HCT116 (cell line): ENCODE data around the gene SDF2.

ENCODE experiments used
- EZH2 ChIP-seq: fragments of 200-600 bp; sonication (generic); IDR thresholded peaks from 2 replicates; pipeline ENCODE4 v1.6.1; 2017; ENCODE audit warnings: antibody characterized with exemption, mixed run types
- JUND ChIP-seq: IDR thresholded peaks from 2 replicates; pipeline ENCODE4 v1.6.1; 2012
- POLR2A ChIP-seq: IDR thresholded peaks from 2 replicates; pipeline ENCODE4 v1.7.0; 2011; ENCODE audit warnings: borderline replicate concordance; ENCODE audit not compliant: insufficient read depth, insufficient read length; ENCODE audit errors: extremely low read depth
- TF ChIP-seq, protein P1 (sequence below), 3 experiments: fragments of 200-600 bp in 1 of 3; sonication (generic) in 1 of 3; IDR thresholded peaks in 2 of 3; conservative IDR thresholded peaks in 1 of 3; 2 replicates each; pipeline ENCODE4 v1.5.1; 2012 to 2017; ENCODE audit warnings: low read depth in 2 of 3, low read length in 2 of 3, antibody characterized with exemption in 1 of 3, borderline replicate concordance in 1 of 3, control low read depth in 1 of 3, mild to moderate bottlenecking in 1 of 3, mixed read lengths in 1 of 3, mixed run types in 1 of 3, moderate library complexity in 1 of 3; ENCODE audit not compliant: insufficient read depth in 1 of 3
- TF ChIP-seq, protein P2 (sequence below): IDR thresholded peaks from 2 replicates; pipeline ENCODE4 v1.6.1; 2012; ENCODE audit warnings: low read depth

DNA sequence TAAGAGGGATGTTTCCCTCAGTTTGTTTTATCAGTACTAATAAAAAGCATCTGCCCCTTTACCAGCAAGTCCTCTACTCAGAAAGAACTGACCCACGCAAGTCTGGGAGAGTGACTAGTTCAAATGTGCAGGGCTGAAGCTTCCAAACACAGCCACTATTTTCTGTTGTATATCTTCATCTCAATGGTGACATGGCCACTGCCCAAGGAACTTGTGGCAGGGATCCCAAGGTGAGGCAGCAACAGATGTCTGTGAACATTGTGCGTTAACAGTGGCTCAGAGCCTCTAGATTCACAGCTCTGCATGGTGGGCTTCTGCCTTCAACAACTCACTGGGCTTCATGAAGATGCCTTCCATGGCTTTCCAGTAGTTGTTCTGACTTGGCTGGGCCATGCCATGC, 13.0 kb downstream of the SDF2 start:
- TF ChIP-seq, protein P1, sequence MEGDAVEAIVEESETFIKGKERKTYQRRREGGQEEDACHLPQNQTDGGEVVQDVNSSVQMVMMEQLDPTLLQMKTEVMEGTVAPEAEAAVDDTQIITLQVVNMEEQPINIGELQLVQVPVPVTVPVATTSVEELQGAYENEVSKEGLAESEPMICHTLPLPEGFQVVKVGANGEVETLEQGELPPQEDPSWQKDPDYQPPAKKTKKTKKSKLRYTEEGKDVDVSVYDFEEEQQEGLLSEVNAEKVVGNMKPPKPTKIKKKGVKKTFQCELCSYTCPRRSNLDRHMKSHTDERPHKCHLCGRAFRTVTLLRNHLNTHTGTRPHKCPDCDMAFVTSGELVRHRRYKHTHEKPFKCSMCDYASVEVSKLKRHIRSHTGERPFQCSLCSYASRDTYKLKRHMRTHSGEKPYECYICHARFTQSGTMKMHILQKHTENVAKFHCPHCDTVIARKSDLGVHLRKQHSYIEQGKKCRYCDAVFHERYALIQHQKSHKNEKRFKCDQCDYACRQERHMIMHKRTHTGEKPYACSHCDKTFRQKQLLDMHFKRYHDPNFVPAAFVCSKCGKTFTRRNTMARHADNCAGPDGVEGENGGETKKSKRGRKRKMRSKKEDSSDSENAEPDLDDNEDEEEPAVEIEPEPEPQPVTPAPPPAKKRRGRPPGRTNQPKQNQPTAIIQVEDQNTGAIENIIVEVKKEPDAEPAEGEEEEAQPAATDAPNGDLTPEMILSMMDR (IDR thresholded peaks at IDR 0.05 in 2 of 3, conservative IDR thresholded peaks at IDR 0.05 in 1 of 3; ENCODE audit: borderline replicate concordance in 1 of 3, insufficient read depth in 1 of 3, low read depth in 2 of 3, low read length in 2 of 3) = no peak
- TF ChIP-seq, protein P2, sequence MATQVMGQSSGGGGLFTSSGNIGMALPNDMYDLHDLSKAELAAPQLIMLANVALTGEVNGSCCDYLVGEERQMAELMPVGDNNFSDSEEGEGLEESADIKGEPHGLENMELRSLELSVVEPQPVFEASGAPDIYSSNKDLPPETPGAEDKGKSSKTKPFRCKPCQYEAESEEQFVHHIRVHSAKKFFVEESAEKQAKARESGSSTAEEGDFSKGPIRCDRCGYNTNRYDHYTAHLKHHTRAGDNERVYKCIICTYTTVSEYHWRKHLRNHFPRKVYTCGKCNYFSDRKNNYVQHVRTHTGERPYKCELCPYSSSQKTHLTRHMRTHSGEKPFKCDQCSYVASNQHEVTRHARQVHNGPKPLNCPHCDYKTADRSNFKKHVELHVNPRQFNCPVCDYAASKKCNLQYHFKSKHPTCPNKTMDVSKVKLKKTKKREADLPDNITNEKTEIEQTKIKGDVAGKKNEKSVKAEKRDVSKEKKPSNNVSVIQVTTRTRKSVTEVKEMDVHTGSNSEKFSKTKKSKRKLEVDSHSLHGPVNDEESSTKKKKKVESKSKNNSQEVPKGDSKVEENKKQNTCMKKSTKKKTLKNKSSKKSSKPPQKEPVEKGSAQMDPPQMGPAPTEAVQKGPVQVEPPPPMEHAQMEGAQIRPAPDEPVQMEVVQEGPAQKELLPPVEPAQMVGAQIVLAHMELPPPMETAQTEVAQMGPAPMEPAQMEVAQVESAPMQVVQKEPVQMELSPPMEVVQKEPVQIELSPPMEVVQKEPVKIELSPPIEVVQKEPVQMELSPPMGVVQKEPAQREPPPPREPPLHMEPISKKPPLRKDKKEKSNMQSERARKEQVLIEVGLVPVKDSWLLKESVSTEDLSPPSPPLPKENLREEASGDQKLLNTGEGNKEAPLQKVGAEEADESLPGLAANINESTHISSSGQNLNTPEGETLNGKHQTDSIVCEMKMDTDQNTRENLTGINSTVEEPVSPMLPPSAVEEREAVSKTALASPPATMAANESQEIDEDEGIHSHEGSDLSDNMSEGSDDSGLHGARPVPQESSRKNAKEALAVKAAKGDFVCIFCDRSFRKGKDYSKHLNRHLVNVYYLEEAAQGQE = no peak
- TF ChIP-seq EZH2 (no peak), JUND (no peak), POLR2A (no peak)
